SU-DHL-6 (cell line): ENCODE measurements around the gene NT5C3A.
"Not testable (repeated sequence)": the region's sequence is repeated elsewhere in the genome, so short reads cannot be mapped to it uniquely, and the experiment has no call there.

Experiments used
- H2AFZ ChIP-seq: fragments of 200-600 bp; sonication (generic); 2 replicates; pipeline ENCODE4 v1.6.1; 2014; ENCODE audit warnings: low read depth, mild to moderate bottlenecking, moderate library complexity, mixed read lengths, antibody characterized with exemption, low read length; ENCODE audit not compliant: severe bottlenecking
- H3F3A ChIP-seq: fragments of 200-600 bp; shearing (Covaris generic); 2 replicates; pipeline ENCODE4 v1.6.0; 2016; ENCODE audit warnings: antibody characterized with exemption, mild to moderate bottlenecking; ENCODE audit not compliant: insufficient read depth
- H3K27ac ChIP-seq: fragments of 200-600 bp; sonication (generic); 2 replicates; pipeline ENCODE4 v1.5.1; 2016; ENCODE audit warnings: low read depth, mild to moderate bottlenecking, low read length, moderate library complexity, mixed read lengths
- H3K27me3 ChIP-seq: fragments of 200-600 bp; sonication (generic), shearing (Covaris generic); 2 replicates; pipeline ENCODE4 v1.6.0; 2014; ENCODE audit warnings: mild to moderate bottlenecking, low read length
- H3K36me3 ChIP-seq: fragments of 200-600 bp; sonication (generic); 2 replicates; pipeline ENCODE4 v1.6.1; 2014; ENCODE audit warnings: mild to moderate bottlenecking, low read length, mixed read lengths
- H3K4me2 ChIP-seq: fragments of 300-600, 200-600 bp; shearing (Covaris generic), sonication (generic); 2 replicates; pipeline ENCODE4 v1.6.0; 2014; ENCODE audit warnings: low read length, low read depth, mild to moderate bottlenecking; ENCODE audit not compliant: poor library complexity, severe bottlenecking
- H3K4me3 ChIP-seq: fragments of 200-600 bp; sonication (generic); 2 replicates; pipeline ENCODE4 v1.5.1; 2014; ENCODE audit warnings: antibody characterized with exemption, low read length, mild to moderate bottlenecking, mixed read lengths; ENCODE audit not compliant: insufficient read depth, poor library complexity, severe bottlenecking
- H3K79me2 ChIP-seq: fragments of 200-600 bp; sonication (generic); 2 replicates; pipeline ENCODE4 v1.6.1; 2014; ENCODE audit warnings: mild to moderate bottlenecking, low read length, moderate library complexity; ENCODE audit not compliant: insufficient read depth
- H3K9ac ChIP-seq: fragments of 200-600 bp; sonication (generic); 2 replicates; pipeline ENCODE4 v1.7.0; 2014; ENCODE audit warnings: mild to moderate bottlenecking, low read length
- H3K9me2 ChIP-seq: fragments of 200-600 bp; sonication (generic); replicated peaks from 2 replicates; pipeline ENCODE4 v1.6.1; 2014; ENCODE audit warnings: low read length; ENCODE audit not compliant: insufficient read depth
- H3K9me3 ChIP-seq: fragments of 200-600 bp; sonication (generic); 2 replicates; pipeline ENCODE4 v1.6.1; 2014; ENCODE audit warnings: low read length, mixed read lengths; ENCODE audit not compliant: insufficient read depth
- H4K20me1 ChIP-seq: fragments of 200-600 bp; sonication (generic); 2 replicates; pipeline ENCODE4 v1.6.1; 2014; ENCODE audit warnings: low read depth, mild to moderate bottlenecking, antibody characterized with exemption, low read length, moderate library complexity, mixed read lengths

Gene NT5C3A

DNA sequence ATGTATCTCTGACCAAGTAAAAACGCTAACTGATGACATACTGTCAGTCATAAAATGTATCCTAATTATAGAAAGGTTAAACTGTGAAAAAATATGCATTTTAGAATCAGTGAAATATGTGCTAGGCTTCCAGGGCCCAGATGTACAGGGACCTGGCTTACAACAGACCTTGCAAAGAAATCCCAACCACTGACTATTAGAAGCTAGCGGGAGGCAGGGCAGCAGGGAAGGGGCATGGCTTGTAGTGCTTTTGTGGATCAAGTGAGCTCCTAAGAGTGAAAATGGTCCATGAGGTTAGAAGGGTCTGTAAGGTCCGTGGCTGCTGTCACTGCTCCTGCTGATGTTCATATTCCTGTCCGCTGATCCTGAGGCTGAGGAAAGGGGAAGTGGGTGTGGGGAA, 64.6 kb downstream of the NT5C3A start:
- not testable (repeated sequence) for H3K9me3 ChIP-seq, H3K9me2 ChIP-seq, H3F3A ChIP-seq, H3K9ac ChIP-seq, H3K4me2 ChIP-seq, H2AFZ ChIP-seq, H4K20me1 ChIP-seq, H3K27ac ChIP-seq, H3K79me2 ChIP-seq, H3K27me3 ChIP-seq, H3K36me3 ChIP-seq, H3K4me3 ChIP-seq

DNA sequence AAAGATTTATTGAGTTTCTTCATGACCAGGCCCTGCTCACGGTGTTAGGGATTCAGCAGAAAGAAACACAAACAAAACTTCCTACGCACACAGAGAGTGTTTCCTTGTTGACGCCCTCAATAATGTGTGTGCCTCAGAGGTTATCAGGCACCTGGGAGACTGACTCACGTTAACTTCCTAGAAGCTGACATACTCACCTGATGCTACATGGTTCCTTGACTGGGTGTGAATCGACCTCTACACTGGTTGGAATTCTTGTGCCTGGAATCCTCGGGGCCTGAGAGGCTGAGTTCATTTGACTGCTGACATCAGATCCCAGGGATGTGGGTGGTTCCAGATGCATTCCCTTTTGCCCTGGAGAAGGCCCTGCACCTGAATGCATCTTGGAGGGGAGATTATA, 69.8 kb downstream of the NT5C3A start:
- H3K4me3 ChIP-seq, H2AFZ ChIP-seq, H3F3A ChIP-seq, H3K4me2 ChIP-seq, H3K9ac ChIP-seq, H3K27ac ChIP-seq, H3K27me3 ChIP-seq, H4K20me1 ChIP-seq, H3K36me3 ChIP-seq, H3K9me3 ChIP-seq, H3K79me2 ChIP-seq, H3K9me2 ChIP-seq: not testable (repeated sequence)

DNA sequence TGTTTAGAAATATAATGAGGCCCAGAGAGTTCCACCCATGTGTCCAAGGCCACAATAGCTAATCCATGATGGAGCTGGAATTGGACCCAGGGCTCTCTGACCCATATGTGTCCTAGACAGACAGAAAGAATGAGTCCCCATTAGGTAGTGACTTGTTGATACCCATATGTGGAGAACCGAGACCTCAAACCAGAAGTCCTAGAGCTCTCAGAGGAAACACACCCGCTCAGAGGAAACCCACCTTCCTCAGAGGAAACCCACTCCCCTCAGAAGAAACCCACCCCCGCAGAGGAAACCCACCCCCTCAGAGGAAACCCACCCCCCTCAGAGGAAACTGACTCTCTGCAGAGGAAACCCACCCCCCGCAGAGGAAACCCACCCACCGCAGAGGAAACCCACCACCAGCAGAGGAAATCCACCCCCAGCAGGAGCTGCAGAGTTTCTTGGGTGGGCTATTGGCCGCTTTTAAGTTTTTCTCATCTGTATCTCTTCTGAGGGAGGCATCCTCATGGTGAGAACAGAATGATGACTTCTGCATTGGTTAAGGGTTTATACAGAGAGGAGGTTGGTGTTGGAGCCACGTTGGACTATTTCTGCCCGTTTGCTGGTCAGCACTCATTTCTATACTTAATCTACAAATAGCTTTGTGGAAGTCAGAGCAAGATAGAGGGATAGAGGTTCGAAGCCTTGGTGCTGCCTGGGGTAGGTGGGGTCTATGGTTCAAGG, 70.4 kb downstream of the NT5C3A start:
- not testable (repeated sequence) for H3K4me2 ChIP-seq, H3K9me3 ChIP-seq, H3K4me3 ChIP-seq, H3K79me2 ChIP-seq, H3K9me2 ChIP-seq, H4K20me1 ChIP-seq, H3K36me3 ChIP-seq, H3K27ac ChIP-seq, H3K9ac ChIP-seq, H3K27me3 ChIP-seq, H3F3A ChIP-seq, H2AFZ ChIP-seq

DNA sequence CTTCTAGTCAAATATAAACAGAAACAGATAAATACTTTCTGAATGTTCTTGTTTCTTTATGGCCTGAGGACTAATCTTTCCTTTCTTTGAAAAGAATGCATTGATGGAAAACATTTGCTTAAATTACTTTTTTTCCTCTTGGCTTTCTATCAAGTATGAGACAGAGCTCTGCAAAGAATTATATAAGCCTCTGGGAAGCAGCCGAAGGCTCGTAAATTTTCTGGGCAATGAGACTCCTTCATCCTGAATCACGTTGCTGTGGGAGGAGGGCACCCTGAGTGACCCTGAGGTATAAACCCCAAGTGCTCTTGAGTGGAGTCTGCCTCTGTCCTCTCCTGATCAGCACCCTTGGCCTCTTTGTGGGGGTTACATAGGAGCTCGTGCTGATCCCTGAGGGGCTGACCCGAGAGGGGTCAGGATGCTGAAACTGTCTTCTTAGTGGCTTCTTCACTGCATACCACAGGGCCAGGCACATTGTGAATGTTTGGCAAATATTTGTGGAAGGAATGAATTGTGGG, 71.4 kb downstream of the NT5C3A start:
- not testable (repeated sequence) for H3K4me2 ChIP-seq, H3F3A ChIP-seq, H2AFZ ChIP-seq, H3K27me3 ChIP-seq, H3K27ac ChIP-seq, H3K9me2 ChIP-seq, H3K79me2 ChIP-seq, H3K9ac ChIP-seq, H4K20me1 ChIP-seq, H3K4me3 ChIP-seq, H3K9me3 ChIP-seq, H3K36me3 ChIP-seq

DNA sequence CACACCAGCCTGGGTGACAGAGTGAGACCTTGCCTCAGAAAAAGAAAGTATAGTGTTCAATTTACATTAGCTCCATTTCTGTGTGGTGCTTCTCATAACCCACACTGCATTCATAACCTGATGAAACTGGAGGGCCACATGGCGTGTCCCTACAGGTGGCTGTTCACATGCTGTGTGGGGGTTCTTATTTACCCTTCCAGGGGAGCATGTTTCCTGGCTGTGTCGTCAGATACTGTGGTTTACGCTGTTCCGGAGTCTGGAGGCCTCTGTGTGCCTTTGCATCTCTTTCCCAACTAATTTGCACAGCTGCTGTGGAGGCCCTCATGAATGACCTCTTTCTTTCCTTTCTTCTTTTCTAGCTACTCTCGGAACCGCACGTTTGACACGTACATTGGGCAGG, 74.4 kb downstream of the NT5C3A start:
- H3K9me2 ChIP-seq, H3K4me3 ChIP-seq, H3K4me2 ChIP-seq: not testable (repeated sequence)

GRCh38 chr7:32979902-32980301, 82.7 kb downstream of the NT5C3A start:
- H3K4me3 ChIP-seq, H2AFZ ChIP-seq, H3K9me2 ChIP-seq, H3K4me2 ChIP-seq, H3K79me2 ChIP-seq, H4K20me1 ChIP-seq, H3K9ac ChIP-seq, H3K36me3 ChIP-seq, H3F3A ChIP-seq, H3K9me3 ChIP-seq, H3K27me3 ChIP-seq, H3K27ac ChIP-seq: not testable (repeated sequence)

More for the DNA sequence above, 74.4 kb downstream of the NT5C3A start:
- not testable (repeated sequence) for H3K27ac ChIP-seq, H3K36me3 ChIP-seq, H3K79me2 ChIP-seq, H3K9ac ChIP-seq, H2AFZ ChIP-seq, H3K27me3 ChIP-seq, H3K9me3 ChIP-seq, H3F3A ChIP-seq, H4K20me1 ChIP-seq

- not testable (repeated sequence) for H3F3A ChIP-seq, H3K9me2 ChIP-seq, H3K27ac ChIP-seq, H3K79me2 ChIP-seq, H3K36me3 ChIP-seq, H2AFZ ChIP-seq, H3K9ac ChIP-seq, H3K9me3 ChIP-seq, H4K20me1 ChIP-seq, H3K4me2 ChIP-seq, H3K4me3 ChIP-seq, H3K27me3 ChIP-seq
These were observed 83.3 kb downstream of the NT5C3A start for GRCh38 chr7:32979246-32979645.

GRCh38 chr7:32977159-32977558, 85.4 kb downstream of the NT5C3A start:
- H2AFZ ChIP-seq, H3K9ac ChIP-seq, H3K9me2 ChIP-seq, H3K27ac ChIP-seq, H3K36me3 ChIP-seq, H3K27me3 ChIP-seq, H3F3A ChIP-seq, H3K4me2 ChIP-seq, H3K4me3 ChIP-seq, H3K9me3 ChIP-seq, H4K20me1 ChIP-seq, H3K79me2 ChIP-seq: not testable (repeated sequence)
